LNCaP clone FGC (cell line): ENCODE data around the gene CTXN3.

Experiments
- DNase-seq: peaks from one replicate; pipeline ENCODE4 v3.0.0-alpha.2; 2011; ENCODE audit warnings: low read depth
- H3K4me3 ChIP-seq: 2 replicates; pipeline ENCODE4 v1.5.1; 2011; ENCODE audit warnings: mild to moderate bottlenecking, low read depth, low read length, control low read depth
- CTCF ChIP-seq: IDR thresholded peaks from 2 replicates; pipeline ENCODE4 v1.5.1; 2012; ENCODE audit warnings: mild to moderate bottlenecking; ENCODE audit not compliant: control insufficient read depth, insufficient read depth; ENCODE audit errors: extremely low read depth

The CTXN3 gene

GRCh38 chr5:127647361-127647958 is 1.4 kb upstream of the CTXN3 start:
- DNase-seq = no peak
- TF ChIP-seq CTCF = no peak

GRCh38 chr5:127650022-127650421 is 1.1 kb downstream of the CTXN3 start:
- no peak for DNase-seq
- H3K4me3 ChIP-seq = no peak overlapping the region
- no peak for TF ChIP-seq CTCF

More at GRCh38 chr5:127647361-127647958, 1.4 kb upstream of the CTXN3 start:
- H3K4me3 ChIP-seq = no peak overlapping the region

GRCh38 chr5:127650649-127651048 is 1.8 kb downstream of the CTXN3 start:
- DNase-seq = no peak
- H3K4me3 ChIP-seq = no peak overlapping the region
- no peak for TF ChIP-seq CTCF

- no peak overlapping the region for H3K4me3 ChIP-seq
- no peak for TF ChIP-seq CTCF
- DNase-seq = no peak
Measured at GRCh38 chr5:127652952-127653611, 4.2 kb downstream of the CTXN3 start.

GRCh38 chr5:127656825-127657224 is 7.9 kb downstream of the CTXN3 start:
- no peak for DNase-seq
- no peak for TF ChIP-seq CTCF
- no peak overlapping the region for H3K4me3 ChIP-seq

GRCh38 chr5:127660047-127660733 is 11.3 kb downstream of the CTXN3 start:
- H3K4me3 ChIP-seq = no peak overlapping the region
- no peak for DNase-seq
- no peak for TF ChIP-seq CTCF
